Ovary (tissue), 10 donors: ENCODE measurements around the gene SIGLEC8. TPM values are rescaled to one million over a fixed set of nuclear protein-coding genes. Genes with fewer than 3 reads are reported as not detected.

ENCODE experiments used
- DNase-seq, 5 donors: peaks; one replicate each; pipeline ENCODE4 v3.0.0-alpha.2; 2019 to 2020
- H3K27ac ChIP-seq, 2 donors: fragments of 200-600 bp; one replicate each; pipeline versions ENCODE4 v1.5.1 to v1.8.0; 2019 to 2022
- H3K27me3 ChIP-seq: fragments of 200-600 bp; one replicate; pipeline ENCODE4 v1.8.0; 2022
- H3K36me3 ChIP-seq: fragments of 200-600 bp; sonication (generic); one replicate; pipeline ENCODE4 v1.5.1; 2019
- H3K4me1 ChIP-seq: one replicate; pipeline ENCODE4 v1.8.1; 2013; ENCODE audit warnings: mild to moderate bottlenecking, moderate library complexity; ENCODE audit not compliant: insufficient read depth
- H3K4me3 ChIP-seq: fragments of 200-600 bp; sonication (generic); one replicate; pipeline ENCODE4 v1.5.1; 2017
- H3K9me3 ChIP-seq, 2 donors: fragments of 200-600 bp in 1 of 2; sonication (generic) in 1 of 2; one replicate each; pipeline versions ENCODE4 v1.5.1 to v1.8.1; 2013 to 2019; ENCODE audit warnings: mild to moderate bottlenecking in 1 of 2, moderate library complexity in 1 of 2
- CTCF ChIP-seq, 3 donors: fragments of 450-650 bp in 2 of 3; fragments of 200-600 bp in 1 of 3; IDR thresholded peaks; one replicate each; pipeline versions ENCODE4 v1.5.1 to v1.8.0; 2016 to 2022; ENCODE audit warnings: antibody characterized with exemption in 3 of 3, mild to moderate bottlenecking in 1 of 3
- EP300 ChIP-seq: sonication (generic); formaldehyde crosslinking; IDR thresholded peaks from one replicate; pipeline ENCODE4 v1.6.1; 2017; ENCODE audit warnings: antibody characterized with exemption
- POLR2A ChIP-seq: fragments of 450-650 bp; IDR thresholded peaks from one replicate; pipeline ENCODE4 v1.6.1; 2017; ENCODE audit warnings: antibody characterized with exemption, mild to moderate bottlenecking, moderate library complexity
- WGBS, 3 donors: extraction: QIAGEN DNeasy Blood & Tissue Kit in 1 of 3; methylation state at CpG; one replicate each; pipeline versions ENCODE4 v1.1.5 to v1.1.7; 2013 to 2017; 5-methylcytosine and 5-hydroxymethylcytosine counted together
- intact Hi-C, 4 donors: fragments of 100-400 bp; cut with DNase I; formaldehyde crosslinking; loops; one replicate each; pipeline versions ENCODE4 v1.11.0 to v1.15.1; 2022 to 2023
- long read RNA-seq, 3 donors: library from polyadenylated mRNA in 2 of 3; unstranded in 2 of 3; transcript quantifications; one replicate each; pipeline ENCODE4 v2.0.0 and lab custom pipeline, GENCODE V29; 2021 to 2026
- polyA plus RNA-seq, 2 donors: library from polyadenylated mRNA; stranded (reverse); fragments of 200-250 nt in 1 of 2; fragments of 350-450 nt in 1 of 2; fragmentation: Illumina TruSeq in 1 of 2; extraction: RNeasy Lipid Tissue Mini Kit (QIAGEN cat#74804) in 1 of 2; gene quantifications; one replicate each; pipeline ENCODE4 v1.2.3, GENCODE V29; 2013 to 2014
- total RNA-seq, 7 donors: library from RNA; depleted of rRNA in 2 of 7; stranded (reverse); fragments of >200 nt in 2 of 7; fragmentation: NEBNext Ultra II Directional in 3 of 7; extraction: Animal tissue kit (Norgen Biotek cat#: 25700) in 3 of 7; gene quantifications; one replicate each; pipeline versions ENCODE4 v1.1.0 to v1.2.4, GENCODE V29; 2016 to 2023
- donor health status: DM: no; HTN: no; CAD: no; lungs with moderate emphysema.
- donor health status: DM: no; HTN: no; CAD: no.
- donor health status: Bipolar disorder and iron deficiency.
- donor health status: DM: yes; HTN: yes; CAD: no.
- donor health status: DM: no; HTN: no; CAD: no.
- donor health status: DM: yes; HTN: yes; CAD: no.

The SIGLEC8 gene
- total RNA-seq (1 to 10 TPM in 1 of 7 donors, under 1 TPM in 4, not detected in 2; 0.24 to 1.6 (median 0.92) TPM), polyA plus RNA-seq (1 to 10 TPM in 1 of 2 donors, under 1 TPM in 1; 0.05 to 1.6 TPM)
- long read RNA-seq, donor 1, partial matches to known transcripts: 0 of 2 reads
- long read RNA-seq, donor 1, other reads (novel, unspliced or antisense): 2 of 2 reads
- long read RNA-seq, donor 2: 0 reads
- long read RNA-seq, donor 3, partial matches to known transcripts: 1 of 2 reads
- long read RNA-seq, donor 3, other reads (novel, unspliced or antisense): 0 of 2 reads

DNA sequence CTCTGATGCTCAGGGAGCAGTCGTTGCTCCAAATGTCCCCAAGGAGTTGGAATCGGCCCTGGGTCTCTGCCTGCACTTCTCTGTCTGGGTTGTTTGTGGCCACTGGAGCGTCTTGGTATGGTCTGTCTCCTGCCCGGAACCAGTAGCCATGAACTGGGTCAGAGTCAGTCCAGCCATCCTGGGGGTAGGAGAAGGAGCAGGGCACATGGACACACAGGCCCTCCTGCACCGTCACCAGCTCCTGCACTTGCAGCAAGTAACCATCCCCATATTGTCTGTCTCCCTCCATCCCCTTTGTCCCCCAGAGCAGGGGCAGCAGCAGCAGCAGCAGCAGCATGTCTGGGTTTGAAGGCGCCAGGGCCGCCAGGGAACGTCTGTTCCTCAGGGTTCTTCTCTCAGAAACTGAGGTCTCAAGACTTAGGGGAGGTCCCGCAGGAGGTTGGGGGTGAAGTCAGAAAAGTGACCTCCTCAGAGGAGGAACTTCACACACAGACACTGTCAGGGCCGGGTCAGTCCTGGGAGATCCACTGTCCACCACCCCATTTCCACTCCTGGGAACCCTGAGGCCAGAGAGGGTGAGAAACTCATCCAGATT is at the start of gene SIGLEC8:
Gene SIGLEC8, minus strand, starts transcription at position 404 of the 595 bp plus-strand sequence. Its CDS starts 67 bp downstream, at position 337.
- Histone ChIP-seq H3K36me3 (no peaks in the 10 kb centered on the region), H3K4me3 (no peak within 1 kb of the TSS), H3K4me1 (no peaks in the 10 kb centered on the region), H3K9me3 (no peaks in the 10 kb centered on the region), H3K27ac (no peak within 1 kb of the TSS), H3K27me3 (no peaks in the 10 kb centered on the region)
- no peak for DNase-seq
- WGBS, 3 donors: 56 to 69% (median 58%) methylated on average over 10 of the region's 10 CpGs
- no peak for TF ChIP-seq EP300
- no peak for TF ChIP-seq CTCF (IDR thresholded peaks at IDR 0.05)
- no peak for TF ChIP-seq POLR2A
- intact Hi-C loops: no loop called here

- peaks cover 0 to 3% of the 10 kb centered on the region in 2 donors for H3K9me3 ChIP-seq
- no peaks in the 10 kb centered on the region for H3K36me3 ChIP-seq
- TF ChIP-seq CTCF (IDR thresholded peaks at IDR 0.05): no peak
- TF ChIP-seq POLR2A: no peak
- TF ChIP-seq EP300: no peak
- H3K4me1 ChIP-seq: no peaks in the 10 kb centered on the region
- H3K4me3 ChIP-seq: no peak overlapping the region
- H3K27me3 ChIP-seq: no peaks in the 10 kb centered on the region
- intact Hi-C loops: no loop called here
- 52 to 66% (median 64%) methylated on average over 6 of the region's 6 CpGs for WGBS, 3 donors
- no peak overlapping the region for H3K27ac ChIP-seq
- no peak for DNase-seq
Observed at GRCh38 chr19:51507640-51508058, 49.4 kb upstream of the SIGLEC8 start.

GRCh38 chr19:51507192-51507591 is 48.9 kb upstream of the SIGLEC8 start:
- Histone ChIP-seq H3K4me1 (no peaks in the 10 kb centered on the region), H3K36me3 (no peaks in the 10 kb centered on the region), H3K27ac (no peak overlapping the region), H3K4me3 (no peak overlapping the region), H3K9me3 (peaks cover 0 to 3% of the 10 kb centered on the region in 2 donors), H3K27me3 (no peaks in the 10 kb centered on the region)
- intact Hi-C loops: no loop called here
- WGBS, 3 donors: 42 to 50% (median 50%) methylated on average over 3 of the region's 3 CpGs
- TF ChIP-seq POLR2A: no peak
- TF ChIP-seq EP300: no peak
- no peak for TF ChIP-seq CTCF (IDR thresholded peaks at IDR 0.05)
- DNase-seq: no peak

GRCh38 chr19:51505904-51506303 is 47.6 kb upstream of the SIGLEC8 start:
- Histone ChIP-seq H3K27me3 (no peaks in the 10 kb centered on the region), H3K4me3 (no peak overlapping the region), H3K27ac (no peak overlapping the region), H3K36me3 (no peaks in the 10 kb centered on the region), H3K4me1 (no peaks in the 10 kb centered on the region), H3K9me3 (peaks cover 0 to 3% of the 10 kb centered on the region in 2 donors)
- DNase-seq: no peak
- intact Hi-C loops: no loop called here
- TF ChIP-seq CTCF (IDR thresholded peaks at IDR 0.05) (no peak), POLR2A (no peak), EP300 (no peak)
- 23 to 41% (median 25%) methylated on average over 3 of the region's 3 CpGs for WGBS, 3 donors
